Loucy (cell line): ENCODE results near the gene SLC25A17.

ENCODE experiments used
- CTCF ChIP-seq: fragments of 200-600 bp; sonication (generic); conservative IDR thresholded peaks from 2 replicates; pipeline ENCODE4 v1.5.1; 2014; ENCODE audit warnings: mild to moderate bottlenecking, antibody characterized with exemption, low read length
- EZH2phosphoT487 ChIP-seq: fragments of 200-600 bp; IDR thresholded peaks from 2 replicates; pipeline ENCODE4 v1.6.1; 2018; ENCODE audit warnings: antibody characterized with exemption, mild to moderate bottlenecking, moderate library complexity, borderline replicate concordance

GRCh38 chr22:40818192-40818746, 877 bp downstream of the SLC25A17 start:
- TF ChIP-seq CTCF (no peak), EZH2phosphoT487 (no peak)
